DOHH2 (cell line): Measurements from ENCODE around the gene MAP3K6.
"Not testable (repeated sequence)": the region's sequence is repeated elsewhere in the genome, so short reads cannot be mapped to it uniquely, and the experiment has no call there.

ENCODE experiments used
- H3F3A ChIP-seq: fragments of 200-600 bp; sonication (generic), shearing (Covaris generic); 2 replicates; pipeline ENCODE4 v1.6.0; 2016; ENCODE audit warnings: antibody characterized with exemption, mild to moderate bottlenecking; ENCODE audit not compliant: control insufficient read depth, insufficient read depth
- H3K27ac ChIP-seq: fragments of 200-600 bp; sonication (generic); 2 replicates; pipeline ENCODE4 v1.5.1; 2014; ENCODE audit warnings: low read depth, mild to moderate bottlenecking, low read length, moderate library complexity
- H3K27me3 ChIP-seq: fragments of 200-600 bp; sonication (generic); 2 replicates; pipeline ENCODE4 v1.6.1; 2014; ENCODE audit warnings: mild to moderate bottlenecking, low read length, mixed read lengths; ENCODE audit not compliant: control insufficient read depth
- H3K36me3 ChIP-seq: fragments of 200-600 bp; sonication (generic); 2 replicates; pipeline ENCODE4 v1.6.1; 2014; ENCODE audit warnings: mild to moderate bottlenecking, low read length, moderate library complexity, mixed read lengths; ENCODE audit not compliant: control insufficient read depth
- H3K4me1 ChIP-seq: fragments of 200-600 bp; sonication (generic); 2 replicates; pipeline ENCODE4 v1.6.1; 2014; ENCODE audit warnings: mild to moderate bottlenecking, low read length, mixed read lengths; ENCODE audit not compliant: control insufficient read depth
- H3K4me2 ChIP-seq: fragments of 200-600 bp; sonication (generic); 2 replicates; pipeline ENCODE4 v1.6.0; 2014; ENCODE audit warnings: mild to moderate bottlenecking, low read length, moderate library complexity
- H3K4me3 ChIP-seq: fragments of 200-600 bp; sonication (generic); 2 replicates; pipeline ENCODE4 v1.5.1; 2014; ENCODE audit warnings: mild to moderate bottlenecking, low read length, mixed read lengths
- H3K79me2 ChIP-seq: fragments of 200-600 bp; sonication (generic); 2 replicates; pipeline ENCODE4 v1.6.1; 2014; ENCODE audit warnings: mild to moderate bottlenecking, low read length, mixed read lengths; ENCODE audit not compliant: control insufficient read depth
- H3K9me2 ChIP-seq: fragments of 200-600 bp; sonication (generic); replicated peaks from 2 replicates; pipeline ENCODE4 v1.6.1; 2014; ENCODE audit warnings: mild to moderate bottlenecking, low read length, mixed read lengths; ENCODE audit not compliant: control insufficient read depth
- H3K9me3 ChIP-seq: fragments of 200-600 bp; sonication (generic); 2 replicates; pipeline ENCODE4 v1.6.1; 2014; ENCODE audit warnings: antibody characterized with exemption, low read length, mixed read lengths; ENCODE audit not compliant: control insufficient read depth, insufficient read depth
- H4K20me1 ChIP-seq: fragments of 200-600 bp; sonication (generic); 2 replicates; pipeline ENCODE4 v1.6.0; 2014; ENCODE audit warnings: low read depth, mild to moderate bottlenecking, antibody characterized with exemption, low read length, moderate library complexity; ENCODE audit not compliant: control insufficient read depth, insufficient read depth
- EZH2phosphoT487 ChIP-seq: fragments of 200-600 bp; sonication (generic); IDR thresholded peaks from 2 replicates; pipeline ENCODE4 v1.6.1; 2017; ENCODE audit warnings: borderline replicate concordance, mild to moderate bottlenecking, antibody characterized with exemption, low read length, moderate library complexity, mixed read lengths
- TF ChIP-seq, protein P1 (sequence below): fragments of 200-600 bp; sonication (generic); IDR thresholded peaks from one replicate; pipeline ENCODE4 v1.5.1; 2014; ENCODE audit warnings: antibody characterized with exemption, mild to moderate bottlenecking, low read depth, low read length; ENCODE audit not compliant: poor library complexity, severe bottlenecking

The MAP3K6 gene

DNA sequence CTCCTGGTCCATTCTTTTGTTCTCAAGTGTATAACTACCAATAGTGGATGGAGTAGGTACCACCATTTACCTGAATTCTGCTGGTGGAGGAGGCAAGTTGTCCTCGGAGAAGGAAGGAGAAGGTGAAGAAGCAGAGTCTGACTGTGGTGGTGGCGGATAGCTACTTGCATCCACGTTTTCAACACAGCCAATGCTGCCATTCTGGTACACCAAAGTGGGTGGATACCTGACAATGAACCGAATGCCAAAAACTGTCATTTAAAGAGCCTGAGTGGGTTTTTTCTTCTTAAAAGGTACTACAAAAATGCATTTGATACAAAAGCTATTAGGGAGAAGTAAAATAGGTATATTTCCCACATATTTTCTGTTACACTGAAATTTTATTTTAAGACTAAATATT, 45.7 kb upstream of the MAP3K6 start:
- Histone ChIP-seq H3K4me3 (no peak overlapping the region), H3K36me3 (peaks cover 77% of the 10 kb centered on the region), H3K4me1 (0 out of 2 replicates have a peak, but pooled peaks cover 3% of the 10 kb centered on the region), H3F3A (no peaks in the 10 kb centered on the region), H3K79me2 (no peaks in the 10 kb centered on the region), H3K9me2 (no peaks in the 10 kb centered on the region), H3K27ac (no peak overlapping the region), H3K4me2 (no peak overlapping the region), H4K20me1 (no peaks in the 10 kb centered on the region), H3K27me3 (no peaks in the 10 kb centered on the region), H3K9me3 (no peaks in the 10 kb centered on the region)
- TF ChIP-seq, protein P1, sequence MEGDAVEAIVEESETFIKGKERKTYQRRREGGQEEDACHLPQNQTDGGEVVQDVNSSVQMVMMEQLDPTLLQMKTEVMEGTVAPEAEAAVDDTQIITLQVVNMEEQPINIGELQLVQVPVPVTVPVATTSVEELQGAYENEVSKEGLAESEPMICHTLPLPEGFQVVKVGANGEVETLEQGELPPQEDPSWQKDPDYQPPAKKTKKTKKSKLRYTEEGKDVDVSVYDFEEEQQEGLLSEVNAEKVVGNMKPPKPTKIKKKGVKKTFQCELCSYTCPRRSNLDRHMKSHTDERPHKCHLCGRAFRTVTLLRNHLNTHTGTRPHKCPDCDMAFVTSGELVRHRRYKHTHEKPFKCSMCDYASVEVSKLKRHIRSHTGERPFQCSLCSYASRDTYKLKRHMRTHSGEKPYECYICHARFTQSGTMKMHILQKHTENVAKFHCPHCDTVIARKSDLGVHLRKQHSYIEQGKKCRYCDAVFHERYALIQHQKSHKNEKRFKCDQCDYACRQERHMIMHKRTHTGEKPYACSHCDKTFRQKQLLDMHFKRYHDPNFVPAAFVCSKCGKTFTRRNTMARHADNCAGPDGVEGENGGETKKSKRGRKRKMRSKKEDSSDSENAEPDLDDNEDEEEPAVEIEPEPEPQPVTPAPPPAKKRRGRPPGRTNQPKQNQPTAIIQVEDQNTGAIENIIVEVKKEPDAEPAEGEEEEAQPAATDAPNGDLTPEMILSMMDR = no peak
- no peak for TF ChIP-seq EZH2phosphoT487

DNA sequence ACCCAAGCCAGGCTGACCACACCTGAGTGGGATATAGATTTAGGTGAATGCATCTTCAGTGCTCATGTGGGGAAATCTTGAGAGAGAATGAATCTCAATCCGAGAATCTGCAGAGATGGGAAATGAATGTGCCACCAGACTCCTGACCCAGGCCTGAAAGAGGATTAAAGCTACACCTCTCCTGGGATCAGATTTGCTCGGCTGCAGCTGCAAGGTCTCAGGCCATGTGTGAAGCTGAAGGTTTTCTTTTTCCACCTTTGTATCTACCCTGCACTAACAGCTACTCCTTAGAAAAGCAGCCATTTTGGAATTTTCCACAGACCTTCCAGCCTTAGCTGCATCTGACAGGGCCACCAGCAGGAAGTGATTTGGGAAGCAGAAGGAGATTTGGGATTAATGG, 43.9 kb upstream of the MAP3K6 start:
- Histone ChIP-seq H3K36me3 (peaks cover 64% of the 10 kb centered on the region), H3K4me2 (no peak overlapping the region), H4K20me1 (no peaks in the 10 kb centered on the region), H3K79me2 (no peaks in the 10 kb centered on the region), H3K4me3 (no peak overlapping the region), H3K9me3 (no peaks in the 10 kb centered on the region), H3K9me2 (no peaks in the 10 kb centered on the region), H3K4me1 (no peaks in the 10 kb centered on the region), H3K27me3 (no peaks in the 10 kb centered on the region), H3F3A (no peaks in the 10 kb centered on the region), H3K27ac (no peak overlapping the region)
- no peak for TF ChIP-seq EZH2phosphoT487
- TF ChIP-seq, protein P1 = no peak

DNA sequence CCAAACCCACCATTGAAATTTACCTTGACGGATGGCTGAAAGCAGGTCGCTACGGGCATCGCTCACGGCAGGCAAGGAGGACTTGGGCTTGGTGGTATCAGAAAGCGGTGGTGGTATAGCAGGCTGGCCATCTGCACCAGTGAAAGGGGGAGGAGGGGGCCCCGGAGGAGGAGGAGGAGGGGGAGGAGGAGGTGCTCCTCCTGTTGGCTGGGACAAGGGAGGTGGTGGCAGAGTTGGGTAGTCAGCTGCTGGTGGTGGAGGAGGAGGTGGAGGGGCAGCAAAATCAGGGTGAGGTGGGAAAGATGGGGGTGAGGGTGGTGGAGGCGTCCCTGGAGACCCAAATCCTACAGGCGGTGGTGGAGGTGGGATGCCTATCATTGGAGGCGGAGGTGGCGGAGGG, 42.9 kb upstream of the MAP3K6 start:
- Histone ChIP-seq H3K9me3 (no peaks in the 10 kb centered on the region), H3K27me3 (no peaks in the 10 kb centered on the region), H3K4me1 (no peaks in the 10 kb centered on the region), H3K79me2 (no peaks in the 10 kb centered on the region), H3K9me2 (no peaks in the 10 kb centered on the region), H4K20me1 (no peaks in the 10 kb centered on the region), H3K4me3 (no peak overlapping the region), H3K36me3 (peaks cover 53% of the 10 kb centered on the region), H3F3A (no peaks in the 10 kb centered on the region), H3K27ac (no peak overlapping the region), H3K4me2 (no peak overlapping the region)
- TF ChIP-seq, protein P1 = no peak
- no peak for TF ChIP-seq EZH2phosphoT487

DNA sequence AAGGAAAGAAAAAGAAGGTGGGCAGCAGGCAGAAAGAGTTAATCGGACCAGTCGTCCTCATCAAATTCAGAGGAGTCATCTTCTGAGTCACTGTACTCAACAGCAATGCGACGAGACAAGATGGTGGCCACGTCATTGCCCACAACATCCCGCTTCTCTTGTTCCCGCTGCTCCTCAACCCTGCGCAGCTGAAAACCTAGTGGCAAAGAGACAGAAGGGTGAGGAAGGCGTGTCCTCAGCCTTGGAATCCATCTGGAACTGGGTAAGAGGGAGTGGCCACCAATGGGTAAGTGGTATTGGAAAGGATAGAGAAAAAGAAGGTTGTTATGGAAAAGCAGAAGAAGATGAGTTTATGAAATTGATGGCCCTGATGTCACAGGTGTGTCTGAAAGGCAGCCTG, 41.4 kb upstream of the MAP3K6 start:
- H3K27ac ChIP-seq = no peak overlapping the region

DNA sequence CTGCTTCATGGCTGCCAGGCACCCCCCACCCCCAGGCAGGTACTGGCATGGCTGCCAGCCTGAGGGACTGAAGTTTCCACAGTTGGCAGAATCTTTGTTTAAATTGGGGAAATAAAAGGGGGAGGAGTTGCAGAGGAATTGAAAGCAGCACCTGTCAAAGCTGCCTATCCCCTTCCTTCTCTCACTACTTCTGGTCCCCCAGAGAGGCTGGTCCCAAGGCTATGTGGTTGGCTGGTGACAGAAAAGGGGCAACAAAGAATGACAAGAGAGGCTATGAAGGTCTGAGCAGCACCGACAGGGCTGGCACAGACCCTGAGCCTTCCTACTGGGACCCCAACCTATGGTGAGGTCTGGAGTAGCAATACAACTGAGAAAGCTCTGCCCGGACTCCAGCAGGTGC, 40.0 kb upstream of the MAP3K6 start:
- not testable (repeated sequence) for H3K27me3 ChIP-seq, H4K20me1 ChIP-seq, H3K9me2 ChIP-seq, H3K4me3 ChIP-seq, H3F3A ChIP-seq, H3K4me2 ChIP-seq, H3K27ac ChIP-seq, H3K9me3 ChIP-seq, H3K79me2 ChIP-seq
- peaks cover 22% of the 10 kb centered on the region for H3K4me1 ChIP-seq
- H3K36me3 ChIP-seq = peaks cover 24% of the 10 kb centered on the region

More for the DNA sequence above, 41.4 kb upstream of the MAP3K6 start:
- Histone ChIP-seq H3K9me3 (no peaks in the 10 kb centered on the region), H3K4me1 (peaks cover 14% of the 10 kb centered on the region), H3K9me2 (no peaks in the 10 kb centered on the region), H3K36me3 (peaks cover 38% of the 10 kb centered on the region), H3K4me2 (no peak overlapping the region), H4K20me1 (no peaks in the 10 kb centered on the region), H3K79me2 (no peaks in the 10 kb centered on the region), H3K4me3 (no peak overlapping the region), H3F3A (no peaks in the 10 kb centered on the region), H3K27me3 (no peaks in the 10 kb centered on the region)
- TF ChIP-seq, protein P1 = no peak
- no peak for TF ChIP-seq EZH2phosphoT487
